Measurements from ENCODE around the gene TRMT112.

Gene TRMT112

DNA sequence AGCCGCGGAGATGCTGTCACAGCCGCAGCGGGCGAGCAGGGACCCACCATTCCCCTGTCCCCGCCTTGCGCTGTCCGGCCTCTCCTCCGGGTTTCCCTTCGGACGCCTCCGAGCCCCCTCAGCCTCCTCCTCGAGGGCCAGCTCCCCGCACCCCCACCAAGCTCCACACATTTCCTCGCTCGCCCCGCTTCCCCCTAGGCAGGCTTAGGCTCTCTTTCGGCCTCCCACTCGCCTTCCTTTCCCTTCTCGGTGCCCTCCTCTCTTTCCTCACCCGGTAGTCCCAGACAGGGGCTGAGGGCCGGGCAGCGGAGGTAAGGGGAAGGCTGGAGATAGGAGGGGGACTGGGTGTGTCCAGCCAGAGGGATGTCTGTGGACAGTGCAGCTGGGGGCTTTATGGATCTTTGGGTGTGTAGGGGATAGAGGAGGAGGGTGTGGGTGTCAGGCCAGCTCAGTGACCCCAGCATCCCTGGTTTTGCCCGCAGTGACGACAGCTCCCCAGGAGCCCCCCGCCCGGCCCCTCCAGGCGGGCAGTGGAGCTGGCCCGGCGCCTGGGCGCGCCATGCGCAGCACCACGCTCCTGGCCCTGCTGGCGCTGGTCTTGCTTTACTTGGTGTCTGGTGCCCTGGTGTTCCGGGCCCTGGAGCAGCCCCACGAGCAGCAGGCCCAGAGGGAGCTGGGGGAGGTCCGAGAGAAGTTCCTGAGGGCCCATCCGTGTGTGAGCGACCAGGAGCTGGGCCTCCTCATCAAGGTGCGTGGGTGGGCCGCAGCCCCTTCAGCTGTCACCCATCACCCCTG is 24.7 kb downstream of the TRMT112 start:
- no peak for DNase-seq (ENCODE audit: low read depth, low spot score)

DNA sequence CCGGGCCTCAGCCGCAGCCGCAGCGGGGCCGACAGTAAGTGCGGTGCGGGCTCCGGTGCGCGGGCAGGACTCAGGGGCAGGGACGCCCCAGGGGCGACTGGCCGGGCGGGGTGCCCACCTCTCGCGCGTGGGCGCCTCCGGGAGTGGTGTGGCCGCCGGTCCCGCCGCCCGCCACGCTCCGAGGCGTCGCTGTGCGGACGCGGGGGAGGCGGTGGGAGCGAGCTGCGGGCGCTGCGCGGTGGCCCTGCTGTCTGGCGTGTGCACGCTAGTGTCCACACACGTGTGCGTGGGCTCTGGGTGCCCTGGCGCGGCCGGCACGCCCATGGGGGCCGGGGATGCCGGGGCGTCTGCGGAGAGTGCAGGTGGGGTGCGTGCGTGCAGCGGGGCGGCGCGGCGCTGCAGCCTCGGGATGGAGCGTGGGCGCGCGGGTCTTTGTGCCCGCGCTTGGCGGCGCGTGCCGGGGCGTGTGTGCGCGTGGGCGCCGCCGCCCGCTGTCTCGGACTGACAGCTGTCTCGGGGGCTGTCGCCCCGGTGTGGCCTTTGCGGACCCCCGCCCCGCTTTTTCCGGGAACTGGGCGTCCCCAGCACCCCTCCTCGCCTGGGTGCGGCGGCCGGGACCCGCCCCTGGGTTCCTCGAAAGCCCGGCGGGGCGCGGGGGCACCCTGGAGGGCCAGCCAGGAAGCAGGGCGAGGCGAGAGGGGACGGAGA is 25.5 kb downstream of the TRMT112 start:
- DNase-seq (ENCODE audit: low read depth, low spot score), result no peak

DNA sequence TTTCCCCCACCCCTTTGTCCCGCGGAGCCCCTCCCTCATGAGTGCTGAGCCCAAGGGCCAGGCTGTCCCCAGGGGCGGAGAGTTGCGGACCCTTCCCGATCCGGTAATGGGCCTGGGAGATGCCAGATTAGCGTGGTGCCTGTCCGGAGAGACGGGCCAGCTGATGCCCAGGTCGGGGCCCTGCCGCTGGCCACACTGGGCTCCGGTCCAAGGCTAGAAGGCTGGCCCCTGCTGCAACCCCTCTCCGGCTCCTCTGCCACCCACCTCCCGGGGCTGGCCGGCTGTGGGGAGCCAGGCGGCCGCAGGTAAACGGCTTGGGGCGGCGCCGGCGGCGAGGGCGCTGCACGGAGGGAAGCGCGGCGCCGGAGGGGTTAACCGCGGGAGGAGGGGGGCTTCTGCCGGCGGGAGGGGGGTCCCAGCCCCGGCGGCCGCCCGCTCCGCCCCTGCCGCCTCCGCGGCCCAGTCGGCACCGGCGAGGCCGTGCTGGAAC is 26.1 kb downstream of the TRMT112 start, which contains the start of gene KCNK4:
Gene KCNK4, plus strand, starts transcription at position 41 of the 490 bp plus-strand sequence. CDS start 1,717 bp downstream, outside the sequence.
- DNase-seq (ENCODE audit: low read depth, low spot score), result no peak

DNA sequence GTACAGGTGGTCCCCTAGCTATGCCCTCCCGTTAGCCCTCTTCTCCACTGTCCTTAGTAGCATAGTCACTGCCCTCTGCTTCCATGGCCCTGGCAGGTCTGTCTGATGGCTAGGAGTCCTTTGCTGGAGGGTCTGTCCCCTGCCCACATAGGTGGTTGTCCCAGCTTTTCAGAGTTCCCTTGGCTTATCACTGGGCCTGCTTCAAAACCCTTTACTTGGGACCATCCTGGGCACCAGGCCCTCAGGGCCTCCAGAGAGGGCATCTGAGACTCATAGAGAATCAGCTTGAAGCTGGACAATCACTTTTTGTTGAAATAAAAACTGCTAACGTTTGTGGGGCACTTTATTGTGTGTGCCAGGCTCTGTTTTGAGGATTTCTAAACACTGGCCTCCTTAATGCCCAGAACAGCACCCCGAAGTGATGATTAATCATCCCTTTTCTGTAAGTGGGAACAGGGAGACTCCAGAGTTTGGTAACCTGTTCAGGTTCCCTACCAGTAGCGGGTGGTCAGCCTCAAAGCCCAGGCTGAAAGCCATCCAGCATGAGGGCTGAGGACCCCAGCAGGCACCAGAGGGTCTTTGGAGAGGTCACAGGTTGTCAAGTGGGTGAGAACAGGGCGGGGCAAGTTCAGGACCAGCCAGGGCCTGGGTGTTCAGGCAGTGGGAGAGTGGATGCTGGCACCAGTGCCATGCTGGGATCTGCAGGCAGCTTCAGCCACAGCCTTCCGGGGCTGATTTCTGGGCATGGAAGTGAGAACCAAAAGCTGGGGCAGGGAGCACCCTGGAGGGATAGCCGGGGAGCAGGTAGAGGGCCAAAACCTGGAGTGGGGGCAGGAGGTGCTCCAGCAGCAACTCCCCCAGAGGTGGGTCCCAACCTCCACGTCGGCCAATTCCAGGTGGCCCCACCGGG is 26.8 kb downstream of the TRMT112 start:
- DNase-seq (ENCODE audit: low read depth, low spot score), result no peak

DNA sequence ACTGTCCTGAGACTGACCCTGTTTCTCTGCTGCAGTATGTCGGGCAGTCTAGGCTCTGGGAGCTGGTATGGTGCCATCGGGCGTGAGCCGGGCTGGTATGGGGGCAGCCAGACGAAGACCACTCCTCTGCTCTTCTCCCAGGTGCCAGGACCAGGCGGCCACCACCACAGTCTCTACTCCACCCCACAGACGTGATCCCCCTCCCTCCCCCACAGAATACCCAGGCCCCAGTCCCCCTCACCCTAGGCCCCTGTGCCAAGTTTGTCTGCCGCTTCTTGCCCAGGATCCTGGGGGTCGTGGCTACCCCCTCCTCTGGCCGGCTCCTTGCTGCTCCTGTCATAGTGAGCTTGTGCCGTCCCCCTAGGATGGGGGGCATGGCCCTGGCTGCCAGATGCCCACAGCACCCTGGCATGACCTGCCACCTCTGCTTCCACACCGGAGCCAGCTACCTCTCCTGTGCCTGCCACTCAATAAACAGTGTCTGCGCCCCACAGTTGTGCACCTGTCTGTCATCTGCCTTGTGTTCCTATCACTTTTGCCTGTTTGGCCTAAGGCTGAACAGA is 28.3 kb downstream of the TRMT112 start:
- no peak for DNase-seq (ENCODE audit: low read depth, low spot score)

DNA sequence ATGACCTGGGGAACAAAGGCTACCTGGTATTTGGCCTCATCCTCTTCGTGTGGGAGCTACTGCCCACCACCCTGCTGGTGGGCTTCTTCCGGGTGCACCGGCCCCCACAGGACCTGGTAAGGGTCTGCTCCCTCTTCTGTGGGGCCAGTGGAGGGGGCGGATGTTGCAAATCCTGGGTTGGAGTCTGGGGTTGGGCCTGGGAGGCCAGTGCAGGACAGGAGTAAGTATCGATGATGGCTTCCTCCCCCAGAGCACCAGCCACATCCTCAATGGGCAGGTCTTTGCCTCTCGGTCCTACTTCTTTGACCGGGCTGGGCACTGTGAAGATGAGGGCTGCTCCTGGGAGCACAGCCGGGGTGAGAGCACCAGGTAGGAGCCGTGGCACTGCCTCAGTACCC is 29.0 kb downstream of the TRMT112 start:
- no peak for DNase-seq (ENCODE audit: low read depth, low spot score)

DNA sequence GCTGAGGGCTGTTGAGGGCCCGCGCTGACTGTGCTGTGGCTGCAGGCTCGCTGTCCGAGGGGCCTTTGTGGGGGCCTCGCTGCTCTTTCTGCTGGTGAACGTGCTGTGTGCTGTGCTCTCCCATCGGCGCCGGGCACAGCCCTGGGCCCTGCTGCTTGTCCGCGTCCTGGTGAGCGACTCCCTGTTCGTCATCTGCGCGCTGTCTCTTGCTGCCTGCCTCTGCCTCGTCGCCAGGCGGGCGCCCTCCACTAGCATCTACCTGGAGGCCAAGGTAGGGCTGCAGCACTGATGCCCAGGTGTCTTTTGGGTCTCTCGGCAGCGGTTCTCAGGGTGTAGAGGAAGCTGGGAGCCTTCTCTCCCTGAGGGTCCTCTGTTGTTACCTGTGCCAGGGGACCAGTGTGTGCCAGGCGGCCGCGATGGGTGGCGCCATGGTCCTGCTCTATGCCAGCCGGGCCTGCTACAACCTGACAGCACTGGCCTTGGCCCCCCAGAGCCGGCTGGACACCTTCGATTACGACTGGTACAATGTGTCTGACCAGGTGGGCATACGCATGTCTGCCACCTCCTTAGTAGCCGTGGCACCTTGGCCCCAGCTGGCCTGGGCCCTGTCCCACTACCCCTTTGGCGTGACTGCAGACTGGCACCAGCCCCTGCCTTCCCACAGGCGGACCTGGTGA is 29.5 kb downstream of the TRMT112 start:
- DNase-seq (ENCODE audit: low read depth, low spot score), result no peak

DNA sequence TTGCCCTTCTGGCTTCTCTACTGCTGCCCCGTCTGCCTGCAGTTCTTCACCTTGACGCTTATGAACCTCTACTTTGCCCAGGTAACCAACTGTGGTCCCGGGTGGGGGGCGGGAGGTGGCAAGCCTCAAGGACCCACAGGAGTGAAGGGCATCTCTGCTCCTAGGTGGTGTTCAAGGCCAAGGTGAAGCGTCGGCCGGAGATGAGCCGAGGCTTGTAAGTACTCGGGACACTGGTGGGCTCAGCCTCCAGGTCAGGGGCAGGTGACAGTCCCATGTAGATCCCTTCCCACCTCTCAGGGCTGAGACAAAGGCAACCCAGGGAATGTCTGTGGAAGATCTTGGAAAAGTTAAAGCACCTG is 30.6 kb downstream of the TRMT112 start:
- no peak for DNase-seq (ENCODE audit: low read depth, low spot score)

DNA sequence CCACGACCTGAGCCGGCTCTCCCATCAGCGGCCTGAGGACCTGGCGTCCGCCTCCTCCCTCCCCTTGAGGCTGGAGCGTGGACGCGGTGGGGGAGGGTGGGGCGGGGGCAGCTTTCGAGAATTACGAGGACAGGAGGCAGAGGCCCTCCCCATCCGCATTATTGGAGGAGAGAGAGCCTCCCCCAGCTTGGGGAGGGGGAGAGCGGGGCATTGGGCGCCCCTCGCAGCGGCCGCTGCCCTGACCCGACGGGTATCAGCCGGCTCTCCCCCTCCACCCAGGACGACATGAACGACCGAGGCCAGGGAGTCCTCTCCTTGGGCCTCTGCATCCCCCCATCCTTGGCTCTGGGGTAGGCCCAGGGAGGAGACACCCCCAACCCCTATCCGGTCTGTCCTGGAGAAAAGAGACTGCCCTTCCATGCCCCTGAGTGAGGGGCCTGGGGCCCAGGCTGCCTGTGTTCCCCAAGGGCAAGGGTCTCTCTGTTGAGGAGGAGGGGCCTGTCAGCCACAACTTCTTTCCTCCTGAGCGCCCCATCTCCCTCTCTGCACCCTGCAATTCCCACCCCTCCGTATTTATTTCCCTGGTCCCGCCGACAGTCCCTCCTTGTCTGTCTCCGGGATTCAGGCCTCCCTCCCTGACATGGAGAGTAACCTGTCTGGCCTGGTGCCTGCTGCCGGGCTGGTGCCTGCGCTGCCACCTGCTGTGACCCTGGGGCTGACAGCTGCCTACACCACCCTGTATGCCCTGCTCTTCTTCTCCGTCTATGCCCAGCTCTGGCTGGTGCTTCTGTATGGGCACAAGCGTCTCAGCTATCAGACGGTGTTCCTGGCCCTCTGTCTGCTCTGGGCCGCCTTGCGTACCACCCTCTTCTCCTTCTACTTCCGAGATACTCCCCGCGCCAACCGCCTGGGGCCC is 31.2 kb downstream of the TRMT112 start:
- DNase-seq (ENCODE audit: low read depth, low spot score), result no peak

DNA sequence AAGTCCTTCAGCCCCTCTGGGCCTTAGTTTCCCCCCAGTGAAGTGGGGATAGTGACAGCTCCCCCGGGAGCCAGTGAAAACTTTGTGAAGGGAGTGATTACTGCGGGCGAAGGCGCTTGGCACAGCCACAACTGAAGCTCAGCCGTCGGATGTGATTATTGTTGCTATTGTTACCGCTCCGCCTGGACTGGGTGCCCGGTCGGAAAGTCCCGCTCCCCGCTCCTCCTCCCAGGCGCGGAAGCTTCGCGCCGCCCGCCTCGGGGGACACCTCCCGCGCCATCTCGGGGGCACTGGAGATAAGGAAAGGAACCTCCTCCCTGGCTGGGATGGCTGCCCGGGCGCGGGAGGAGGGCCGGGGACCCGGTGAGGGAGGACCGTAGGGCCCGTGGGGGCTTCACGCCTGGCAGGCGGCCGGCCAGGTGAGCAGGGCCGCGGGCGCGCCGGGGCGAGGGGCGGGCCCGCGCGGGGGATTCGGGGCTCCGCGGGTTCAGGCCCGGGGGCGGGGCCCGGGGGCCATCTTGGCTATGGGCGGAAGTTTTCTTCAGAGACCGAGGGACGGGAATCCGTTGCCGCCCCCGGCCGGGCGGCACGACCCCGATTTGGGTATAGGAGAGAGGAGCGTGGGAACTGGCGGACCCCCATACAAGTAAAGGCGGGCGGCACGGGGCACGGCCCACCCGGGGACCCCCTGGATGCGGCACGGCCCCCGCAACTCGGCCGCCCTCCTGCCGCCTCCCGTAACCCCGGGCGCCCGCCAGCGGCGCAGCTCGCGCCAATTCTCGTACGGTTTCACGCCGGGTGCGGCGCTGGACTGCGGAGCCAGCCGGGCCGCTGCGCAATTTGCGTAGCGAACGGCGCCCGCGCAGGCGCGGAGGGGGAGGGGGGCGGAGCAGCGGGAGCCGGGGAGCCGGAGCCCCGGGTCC is 32.1 kb downstream of the TRMT112 start, which contains the start of gene GPR137:
Gene GPR137, plus strand, starts transcription at position 887 of the 923 bp plus-strand sequence. CDS start 677 bp downstream, outside the sequence.
- no peak for DNase-seq (ENCODE audit: low read depth, low spot score)

DNA sequence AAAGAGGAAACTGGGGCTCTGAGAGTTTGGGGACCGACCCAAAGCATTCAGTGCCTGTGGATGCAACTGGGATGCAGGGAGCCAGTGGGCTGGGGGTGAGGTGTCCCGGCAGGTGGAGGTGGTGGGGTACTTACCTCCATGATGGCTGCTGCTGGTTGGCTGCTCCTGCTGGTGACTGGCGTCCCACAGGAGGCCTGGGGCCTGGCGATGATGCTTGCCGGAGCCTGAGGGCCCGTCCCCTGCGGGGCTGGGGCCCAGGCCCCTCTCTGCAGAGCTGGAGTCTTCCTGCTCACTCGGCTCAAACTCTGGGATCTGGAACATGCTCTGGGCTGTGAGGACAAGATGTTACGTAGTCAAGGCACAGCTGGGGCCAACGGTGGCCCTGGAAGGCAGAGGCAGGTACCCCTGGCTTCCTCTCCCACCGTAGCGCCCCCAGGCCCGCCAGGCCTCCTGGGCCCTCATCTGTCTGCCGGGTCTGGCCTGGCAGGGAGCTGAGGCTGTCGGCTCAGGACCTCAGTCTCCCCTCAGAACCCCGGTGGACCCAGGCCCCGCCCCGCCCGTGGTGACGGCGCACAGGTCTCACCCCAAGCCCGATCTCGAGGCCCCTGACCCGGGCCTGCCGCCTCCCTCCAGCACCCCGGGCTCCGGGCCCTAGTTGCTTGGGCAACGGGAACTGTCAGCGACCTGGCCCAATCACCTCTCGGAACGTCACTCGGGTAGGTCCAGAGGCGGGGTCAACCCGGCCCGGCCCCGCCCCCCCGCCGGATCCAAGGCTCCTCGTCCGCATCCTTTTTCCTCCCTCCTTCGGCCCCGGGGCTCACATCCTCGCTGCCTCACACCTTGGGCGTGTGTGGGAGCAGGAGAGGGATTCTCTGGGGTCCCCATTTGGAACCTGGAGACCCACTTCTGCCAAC is 33.1 kb downstream of the TRMT112 start, which contains the start of gene BAD:
Gene BAD, minus strand, starts transcription at position 618 of the 914 bp plus-strand sequence. Its CDS starts 297 bp downstream, at position 321.
- DNase-seq (ENCODE audit: low read depth, low spot score), result peak; percentile 70

DNA sequence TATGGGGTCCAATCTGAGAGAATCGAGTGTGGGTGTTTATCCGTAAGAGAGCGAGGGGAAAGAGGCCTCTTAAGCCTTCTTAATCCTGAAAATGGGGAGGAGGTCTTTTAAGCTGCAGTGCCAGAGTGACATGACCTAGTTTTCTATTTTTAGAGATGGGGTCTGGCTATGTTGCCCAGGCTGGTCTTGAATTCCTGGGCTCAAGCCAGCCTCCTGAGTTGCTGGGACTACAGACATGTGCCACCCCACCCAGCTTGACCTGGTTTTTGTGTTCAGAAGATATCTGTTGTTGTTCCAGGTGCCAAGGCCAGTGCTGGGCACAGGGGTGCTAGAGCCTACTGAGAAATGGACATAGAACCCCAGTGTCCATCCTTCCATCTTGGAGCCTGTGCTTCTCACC is 34.3 kb downstream of the TRMT112 start:
- DNase-seq (ENCODE audit: low read depth, low spot score), result no peak

DNA sequence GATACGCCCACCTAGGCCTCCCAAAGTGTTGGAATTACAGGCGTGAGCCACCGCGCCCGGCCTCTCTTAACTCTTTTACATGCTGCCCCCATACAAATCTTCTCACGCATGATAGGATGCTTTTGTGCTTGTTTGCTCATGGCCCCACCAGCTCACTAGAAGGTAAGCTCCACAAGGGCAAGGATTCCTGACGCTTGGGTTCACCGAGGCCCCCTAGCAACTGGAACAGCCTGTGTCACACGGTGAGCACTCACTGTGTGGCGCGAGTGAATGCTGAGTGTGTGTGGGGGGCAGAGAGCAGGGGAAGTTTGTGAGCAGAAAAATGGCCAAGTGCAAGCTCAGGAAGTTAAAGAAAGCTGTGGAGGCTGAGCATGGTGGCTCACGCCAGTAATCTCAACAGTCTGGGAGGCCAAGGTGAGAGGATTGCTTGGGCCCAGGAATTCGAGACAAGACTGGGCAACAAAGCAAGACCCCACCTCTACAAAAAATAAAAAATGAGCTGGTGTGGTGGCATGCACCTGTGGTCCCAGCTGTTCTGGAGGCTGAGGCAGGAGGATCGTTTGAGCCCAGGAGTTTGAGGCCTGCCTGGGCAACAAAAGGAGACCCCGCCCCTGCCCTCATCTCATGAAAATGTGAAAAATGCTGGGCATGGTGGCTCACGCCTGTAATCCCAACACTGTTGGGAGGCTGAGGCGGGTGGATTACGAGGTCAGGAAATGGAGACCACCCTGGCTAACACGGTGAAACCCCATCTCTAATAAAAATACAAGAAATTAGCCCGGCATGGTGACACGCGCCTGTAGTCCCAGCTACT is 35.2 kb downstream of the TRMT112 start:
- DNase-seq (ENCODE audit: low read depth, low spot score), result no peak

DNA sequence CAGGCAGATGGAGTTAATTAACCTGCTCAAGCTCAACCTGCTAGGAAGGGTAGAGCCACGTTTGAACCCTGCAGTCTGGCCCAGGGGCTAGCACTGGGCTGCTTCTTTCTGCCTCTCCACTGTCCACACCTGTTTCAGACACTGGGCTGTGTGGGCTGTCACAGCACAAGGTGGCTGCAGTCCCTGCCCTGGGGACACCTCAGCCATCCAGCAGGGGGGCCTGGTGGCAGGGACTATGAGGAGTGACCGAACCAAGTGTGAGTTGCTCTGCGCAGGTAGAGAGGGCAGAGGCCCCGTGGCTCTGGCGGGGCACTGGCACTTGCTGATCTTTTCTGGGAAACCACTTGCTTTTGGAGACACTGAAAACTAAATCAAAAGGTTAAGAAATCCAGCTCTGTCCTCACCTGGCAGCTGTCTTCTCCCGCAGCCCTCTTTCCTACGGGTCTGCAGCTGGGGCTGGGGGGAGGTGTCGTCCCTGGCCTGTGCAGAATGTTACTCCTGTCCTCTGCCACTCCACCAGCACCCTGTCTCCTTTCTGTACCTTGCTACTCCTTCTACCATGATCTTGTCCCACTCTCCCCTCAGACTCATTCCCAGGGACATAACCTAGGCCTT is 38.7 kb downstream of the TRMT112 start:
- DNase-seq (ENCODE audit: low read depth, low spot score), result no peak

DNA sequence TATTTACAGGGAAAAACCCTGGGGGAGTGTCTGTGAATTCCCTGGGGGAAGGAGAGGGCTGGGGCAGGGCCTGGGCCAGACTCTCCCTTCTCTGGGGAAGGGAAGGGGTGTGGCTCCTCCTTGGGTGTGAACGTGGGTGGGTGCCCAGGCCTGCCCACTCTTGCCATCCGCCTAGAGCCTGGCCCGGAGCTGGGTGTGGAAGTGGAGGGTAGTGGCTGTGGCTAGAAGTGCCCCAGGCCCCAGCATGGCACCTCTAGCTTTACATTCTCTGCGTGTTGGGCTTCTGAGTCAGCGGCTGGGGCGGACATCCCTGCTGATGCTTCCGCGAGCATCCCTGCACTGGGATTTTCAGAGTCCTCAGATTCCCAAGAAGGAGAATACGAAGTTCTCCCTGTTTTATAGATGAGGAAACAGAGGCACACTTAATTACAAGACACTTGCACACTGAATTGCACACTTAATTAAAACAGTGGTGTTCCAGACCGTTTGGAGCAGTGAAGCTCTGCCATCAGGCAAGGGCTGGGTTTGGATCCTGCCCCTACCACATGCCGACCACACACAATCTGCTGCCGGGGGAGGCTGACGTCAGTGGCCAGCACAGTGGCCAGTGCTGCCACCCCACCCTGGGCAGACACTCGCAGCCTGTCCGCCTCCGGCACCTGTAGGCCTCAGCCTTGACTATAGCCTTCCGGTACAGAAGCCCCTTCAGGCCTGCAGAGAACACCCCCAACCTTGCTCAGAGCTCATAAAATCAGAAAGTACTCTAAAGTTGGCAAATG is 40.5 kb downstream of the TRMT112 start:
- no peak for DNase-seq (ENCODE audit: low read depth, low spot score)

Data from smooth muscle cell of the brain vasculature (primary cell).